CD4-positive, alpha-beta T cell treated with Interleukin-4 for 1 hour (primary cell): ENCODE measurements around the gene EP400.

Experiments used
- DNase-seq, 2 donors: peaks; one replicate each; pipeline ENCODE4 v3.0.0-alpha.2; 2020 to 2022

The EP400 gene, protein sequence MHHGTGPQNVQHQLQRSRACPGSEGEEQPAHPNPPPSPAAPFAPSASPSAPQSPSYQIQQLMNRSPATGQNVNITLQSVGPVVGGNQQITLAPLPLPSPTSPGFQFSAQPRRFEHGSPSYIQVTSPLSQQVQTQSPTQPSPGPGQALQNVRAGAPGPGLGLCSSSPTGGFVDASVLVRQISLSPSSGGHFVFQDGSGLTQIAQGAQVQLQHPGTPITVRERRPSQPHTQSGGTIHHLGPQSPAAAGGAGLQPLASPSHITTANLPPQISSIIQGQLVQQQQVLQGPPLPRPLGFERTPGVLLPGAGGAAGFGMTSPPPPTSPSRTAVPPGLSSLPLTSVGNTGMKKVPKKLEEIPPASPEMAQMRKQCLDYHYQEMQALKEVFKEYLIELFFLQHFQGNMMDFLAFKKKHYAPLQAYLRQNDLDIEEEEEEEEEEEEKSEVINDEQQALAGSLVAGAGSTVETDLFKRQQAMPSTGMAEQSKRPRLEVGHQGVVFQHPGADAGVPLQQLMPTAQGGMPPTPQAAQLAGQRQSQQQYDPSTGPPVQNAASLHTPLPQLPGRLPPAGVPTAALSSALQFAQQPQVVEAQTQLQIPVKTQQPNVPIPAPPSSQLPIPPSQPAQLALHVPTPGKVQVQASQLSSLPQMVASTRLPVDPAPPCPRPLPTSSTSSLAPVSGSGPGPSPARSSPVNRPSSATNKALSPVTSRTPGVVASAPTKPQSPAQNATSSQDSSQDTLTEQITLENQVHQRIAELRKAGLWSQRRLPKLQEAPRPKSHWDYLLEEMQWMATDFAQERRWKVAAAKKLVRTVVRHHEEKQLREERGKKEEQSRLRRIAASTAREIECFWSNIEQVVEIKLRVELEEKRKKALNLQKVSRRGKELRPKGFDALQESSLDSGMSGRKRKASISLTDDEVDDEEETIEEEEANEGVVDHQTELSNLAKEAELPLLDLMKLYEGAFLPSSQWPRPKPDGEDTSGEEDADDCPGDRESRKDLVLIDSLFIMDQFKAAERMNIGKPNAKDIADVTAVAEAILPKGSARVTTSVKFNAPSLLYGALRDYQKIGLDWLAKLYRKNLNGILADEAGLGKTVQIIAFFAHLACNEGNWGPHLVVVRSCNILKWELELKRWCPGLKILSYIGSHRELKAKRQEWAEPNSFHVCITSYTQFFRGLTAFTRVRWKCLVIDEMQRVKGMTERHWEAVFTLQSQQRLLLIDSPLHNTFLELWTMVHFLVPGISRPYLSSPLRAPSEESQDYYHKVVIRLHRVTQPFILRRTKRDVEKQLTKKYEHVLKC (N-terminal part only)

GRCh38 chr12:131949431-131950181, at the start of gene EP400:
Gene EP400, plus strand, starts transcription at chr12:131949942. Its CDS starts 10,678 bp downstream, at chr12:131960620.
- DNase-seq, result peak; percentile 92 to 95

GRCh38 chr12:131900397-131900796, 49.3 kb upstream of the EP400 start:
- no peak for DNase-seq

GRCh38 chr12:131901431-131902331, 48.1 kb upstream of the EP400 start:
- DNase-seq, result no peak

DNA sequence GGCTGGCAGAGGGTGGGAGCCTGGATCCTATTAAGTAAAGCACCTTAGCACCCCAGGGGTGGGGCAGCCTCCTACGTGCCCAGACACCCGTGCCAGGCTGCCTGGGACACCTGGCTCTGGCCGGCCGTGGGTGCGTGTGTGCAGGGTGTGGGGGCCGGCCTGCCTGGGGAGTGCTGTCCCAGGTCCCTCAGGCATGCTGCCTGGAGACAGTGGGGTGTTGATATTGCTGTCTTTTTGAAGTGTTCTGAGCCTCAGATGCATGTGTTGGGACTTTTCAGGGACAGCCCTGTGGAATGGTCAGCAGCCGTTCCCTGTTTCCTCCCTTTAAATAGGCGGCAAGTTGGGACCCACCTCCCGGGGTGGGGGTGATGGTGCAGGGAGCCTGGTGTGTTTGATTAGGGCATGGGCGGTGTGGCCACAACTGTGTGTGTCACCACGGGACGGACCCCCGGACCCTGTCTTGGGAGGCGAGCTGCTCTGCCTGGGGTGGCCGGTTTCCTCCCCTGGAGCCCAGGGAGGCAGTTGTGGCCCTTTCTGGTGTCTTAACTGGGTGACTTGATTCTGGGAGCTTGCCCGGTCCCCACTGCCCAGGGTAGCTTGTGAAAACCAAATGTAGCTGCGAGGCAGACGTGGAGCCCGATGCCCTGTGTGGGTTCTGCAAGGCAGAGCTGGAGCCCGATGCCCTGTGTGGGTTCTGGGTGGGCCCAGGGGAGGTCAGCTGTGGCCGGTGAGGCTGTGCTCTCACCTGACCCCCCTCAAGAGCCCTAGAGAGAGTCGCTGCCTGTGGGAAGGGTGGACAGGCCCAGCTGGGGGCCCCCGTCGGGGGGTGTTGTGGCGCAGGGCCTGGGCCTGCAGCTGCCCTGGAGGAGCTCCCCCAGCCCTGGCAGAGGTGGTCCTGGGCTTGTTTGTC, 47.2 kb upstream of the EP400 start:
- DNase-seq, result no peak

DNA sequence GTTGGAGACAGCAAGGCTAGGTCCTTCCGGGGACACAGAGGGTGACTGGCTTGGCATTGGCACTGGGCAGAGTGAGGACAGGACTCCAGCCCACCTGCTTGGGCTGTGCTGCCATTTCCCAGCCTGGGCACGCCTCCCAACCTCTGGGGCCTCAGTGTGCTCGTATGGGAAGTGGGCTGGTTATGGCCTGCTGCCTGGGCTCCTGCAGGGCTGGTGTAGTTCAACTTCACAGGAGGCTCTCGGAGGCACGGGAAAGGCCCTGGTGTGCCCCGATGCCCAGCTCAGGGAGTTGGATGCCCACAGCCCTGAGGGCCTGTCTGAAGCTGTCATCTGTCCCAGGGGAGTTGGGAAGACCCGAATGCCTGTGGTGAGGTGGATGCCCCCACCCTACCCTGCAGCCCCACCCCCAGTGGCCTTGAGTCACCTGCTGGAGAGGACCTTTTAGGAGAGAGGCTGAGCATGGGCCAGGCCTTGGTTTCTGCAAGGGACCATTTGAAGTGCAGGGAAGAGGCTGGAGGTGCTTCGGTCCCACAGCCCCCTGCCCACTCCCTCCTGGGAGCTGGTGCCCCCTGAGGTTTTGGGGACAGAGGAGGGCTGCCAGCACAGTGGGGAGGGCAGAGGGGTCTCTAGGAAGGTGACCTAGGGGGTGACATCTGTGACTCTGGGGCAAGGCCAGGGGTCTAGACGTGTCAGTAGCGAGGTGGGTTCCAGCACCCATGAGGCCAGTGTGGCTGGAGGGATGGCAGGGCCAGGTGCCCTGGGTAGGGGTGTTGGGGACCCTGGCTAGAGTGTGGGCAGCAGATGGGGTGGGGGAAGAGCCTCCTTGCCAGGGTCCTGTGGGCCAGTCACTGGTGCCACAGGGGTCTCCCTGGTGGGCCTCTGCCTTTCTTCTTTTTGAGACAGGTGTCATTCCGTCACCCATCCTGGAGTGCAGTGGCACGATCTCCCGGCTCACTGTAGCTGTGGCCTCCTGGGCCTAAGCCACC, 46.2 kb upstream of the EP400 start:
- no peak for DNase-seq

GRCh38 chr12:131904346-131904745, 45.4 kb upstream of the EP400 start:
- DNase-seq, result no peak

DNA sequence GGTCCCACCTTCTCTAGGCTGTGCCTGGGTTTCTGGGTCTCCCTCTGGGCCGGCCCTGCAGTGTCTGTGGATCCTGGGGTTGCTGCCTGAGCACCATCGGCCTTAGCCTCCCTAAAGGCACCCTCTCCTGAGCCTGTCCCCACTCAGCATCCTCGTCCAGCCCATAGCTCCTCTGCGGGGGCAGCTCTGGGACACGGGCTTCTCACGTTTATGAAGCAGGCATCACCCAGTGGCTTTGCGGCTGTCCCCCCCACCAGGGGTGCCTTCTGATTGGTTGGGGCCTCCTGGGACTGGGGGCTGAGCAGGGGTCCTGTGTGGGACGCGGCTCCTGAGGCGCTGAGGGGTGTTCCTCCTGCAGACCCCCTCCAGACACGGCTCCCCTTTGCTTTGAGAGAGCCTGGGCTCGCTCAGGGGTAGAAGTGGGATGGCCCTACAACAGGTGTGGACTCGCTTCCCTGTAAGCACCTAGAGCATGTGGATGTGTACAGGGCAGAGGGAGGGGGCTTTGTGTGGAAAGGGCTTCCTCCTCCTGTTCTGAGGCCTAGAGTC, 44.6 kb upstream of the EP400 start:
- no peak for DNase-seq

DNA sequence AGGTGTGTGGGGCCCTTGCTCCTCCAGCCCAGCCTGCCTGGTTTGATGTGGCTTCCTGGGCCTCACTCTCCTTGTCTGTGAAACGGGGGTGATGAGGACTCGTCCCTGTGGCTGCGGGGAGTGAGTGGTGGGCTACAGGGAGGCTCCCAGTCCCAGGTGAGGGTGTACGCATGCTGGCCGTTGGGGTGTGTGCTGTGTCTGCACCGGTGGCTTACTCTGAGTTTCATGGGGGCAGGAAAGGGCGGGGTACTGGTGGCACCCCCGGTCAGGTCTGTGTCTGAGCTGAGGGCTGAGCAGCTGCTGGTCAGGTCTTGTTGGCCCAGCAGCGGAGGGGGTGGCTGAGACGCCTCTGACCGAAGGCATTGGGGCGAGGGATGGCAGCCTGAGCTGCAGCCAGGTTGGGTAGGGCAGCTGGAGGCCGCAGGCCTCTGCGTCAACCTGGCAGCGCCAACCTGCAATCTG, 44.1 kb upstream of the EP400 start:
- DNase-seq, result no peak

- DNase-seq, result no peak
Measured at GRCh38 chr12:131907379-131908091, 42.2 kb upstream of the EP400 start.

DNA sequence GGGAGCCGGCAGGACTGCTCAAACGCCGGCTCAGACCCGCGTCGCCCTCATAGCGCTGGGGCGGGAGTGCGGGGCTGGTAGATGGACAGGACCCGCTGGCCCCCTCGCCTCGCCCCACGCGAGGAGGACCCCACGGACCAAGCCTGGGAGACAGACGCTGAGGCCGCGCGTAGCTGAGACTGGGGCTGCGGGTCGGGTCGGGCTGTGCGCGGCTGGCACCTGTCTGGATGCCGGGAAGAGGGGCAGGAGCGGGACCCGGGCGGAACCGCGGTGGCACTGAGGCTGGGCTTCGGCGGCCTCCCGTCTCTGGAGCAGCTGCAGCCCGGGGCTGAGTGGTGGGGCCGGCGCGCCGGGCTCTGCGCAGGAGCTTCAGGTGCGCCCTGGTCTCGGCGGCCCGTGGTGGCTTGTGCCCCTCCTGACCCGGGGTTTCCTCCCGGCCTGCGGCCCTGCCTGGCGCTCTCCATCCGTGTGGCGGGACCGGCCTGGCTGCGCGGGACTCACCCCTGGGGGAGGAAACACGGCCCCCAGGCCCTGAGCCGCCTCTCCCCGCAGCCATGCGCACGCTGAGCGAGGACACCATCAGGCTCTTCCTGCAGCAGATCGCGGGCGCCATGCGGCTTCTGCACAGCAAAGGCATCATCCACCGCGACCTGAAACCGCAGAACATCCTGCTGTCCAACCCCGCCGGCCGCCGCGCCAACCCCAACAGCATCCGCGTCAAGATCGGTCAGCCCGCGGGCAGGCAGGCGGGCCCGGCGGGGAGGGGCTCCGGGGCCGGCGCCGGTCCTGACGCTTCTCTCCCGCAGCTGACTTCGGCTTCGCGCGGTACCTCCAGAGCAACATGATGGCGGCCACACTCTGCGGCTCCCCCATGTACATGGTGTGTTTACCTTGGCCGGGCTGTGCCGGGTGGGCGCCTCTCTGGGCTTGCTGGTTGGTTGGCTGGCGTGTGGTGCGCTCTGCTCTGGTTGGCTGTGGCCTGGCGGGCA, 41.4 kb upstream of the EP400 start:
- no peak for DNase-seq

DNA sequence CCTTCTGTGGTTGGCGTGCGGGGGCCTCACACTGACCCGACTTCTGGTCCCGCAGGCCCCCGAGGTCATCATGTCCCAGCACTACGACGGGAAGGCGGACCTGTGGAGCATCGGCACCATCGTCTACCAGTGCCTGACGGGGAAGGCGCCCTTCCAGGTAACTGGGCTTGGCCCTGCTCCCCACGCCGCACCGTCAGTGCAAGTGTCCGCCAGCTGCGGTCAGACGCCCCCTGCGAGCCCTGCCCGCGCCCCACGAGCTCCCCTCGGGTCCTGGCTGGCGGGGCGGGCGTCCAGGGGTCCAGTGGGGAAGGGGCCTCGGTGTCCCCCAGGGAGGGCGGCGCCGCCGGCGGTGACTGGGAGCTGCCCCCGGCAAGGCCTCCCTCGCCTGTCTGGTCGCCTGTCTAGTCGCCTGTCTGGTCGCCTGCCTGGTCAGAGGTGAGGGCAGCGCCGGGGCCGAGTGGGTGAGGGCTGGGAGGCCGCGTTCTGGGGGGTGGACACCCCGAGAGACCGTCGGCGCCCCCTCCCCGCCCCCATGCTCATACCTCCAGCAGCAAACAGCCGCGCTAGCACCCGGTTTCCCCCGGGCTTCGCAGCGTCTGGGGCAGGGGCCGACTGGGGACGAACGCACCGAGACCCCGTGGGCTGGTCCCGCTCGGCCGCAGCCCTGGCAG, 40.5 kb upstream of the EP400 start:
- DNase-seq, result no peak

DNA sequence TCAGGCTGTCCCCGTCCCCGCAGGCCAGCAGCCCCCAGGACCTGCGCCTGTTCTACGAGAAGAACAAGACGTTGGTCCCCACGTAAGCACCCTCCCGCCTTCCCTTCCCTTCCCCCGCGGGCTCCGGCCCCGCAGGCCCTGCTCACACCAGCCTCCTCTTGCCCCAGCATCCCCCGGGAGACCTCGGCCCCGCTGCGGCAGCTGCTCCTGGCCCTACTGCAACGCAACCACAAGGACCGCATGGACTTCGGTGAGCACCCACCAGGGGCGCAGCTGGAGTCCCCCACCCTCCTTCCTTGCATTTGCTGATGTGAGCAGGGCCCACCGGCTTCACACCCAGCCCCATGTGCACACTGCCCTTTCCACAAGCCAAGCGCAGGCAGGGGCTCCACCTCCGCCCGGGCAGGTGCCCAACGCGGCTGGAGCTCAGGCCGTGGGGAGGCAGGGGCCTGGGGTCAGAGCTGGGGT, 40.0 kb upstream of the EP400 start:
- no peak for DNase-seq

- no peak for DNase-seq
Measured at GRCh38 chr12:131910302-131911027, 39.3 kb upstream of the EP400 start.

DNA sequence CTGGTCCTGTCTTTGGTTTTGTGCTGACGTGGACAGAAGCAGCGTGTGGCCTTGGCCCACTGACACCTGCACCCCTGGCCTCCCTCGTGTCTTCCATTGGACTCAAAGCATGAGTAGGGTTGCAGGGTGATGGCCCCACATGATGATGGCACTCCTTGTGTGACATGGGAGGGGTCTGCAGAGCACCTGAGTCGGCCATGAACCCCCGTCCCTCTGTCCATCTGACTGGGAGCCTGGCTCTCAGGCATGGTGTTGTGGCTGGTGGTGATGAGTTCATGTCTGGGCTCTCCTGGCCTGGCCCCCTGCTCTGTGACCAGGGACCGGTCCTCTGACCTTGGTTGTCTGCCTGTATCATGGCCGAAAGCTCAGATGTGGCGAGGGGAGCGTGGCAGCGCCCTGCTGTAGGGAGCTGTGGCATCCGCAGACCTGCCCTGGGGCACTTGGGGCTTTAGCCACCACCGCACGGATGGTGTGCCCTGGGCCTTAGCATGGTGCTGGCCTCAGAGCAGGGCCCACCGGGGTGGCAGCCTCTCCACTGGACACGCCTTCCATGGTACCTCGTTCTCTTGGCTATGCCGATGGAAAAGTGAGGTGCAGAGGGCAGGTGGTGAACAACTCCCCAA, 38.6 kb upstream of the EP400 start:
- DNase-seq, result no peak
